Panc1 (cell line): ENCODE data around the gene RAB4A. TPM values are rescaled to one million over a fixed set of nuclear protein-coding genes. Genes with fewer than 3 reads are reported as not detected.

Experiments
- ATAC-seq: fragments of 200-7000 bp; cut with Tn5 transposase; 2 replicates; pipeline ENCODE4 v1.9.1; 2020; ENCODE audit warnings: mild to moderate bottlenecking, moderate library complexity
- BruUV-seq: library from RNA; stranded (reverse); fragments of 400-500 nt; replicated peaks from 2 replicates; lab custom pipeline; 2021; lab: Mats Ljungman, UMichigan
- CTCF ChIA-PET: fragments of 300-600 bp; sonication (Branson Sonifier 250); formaldehyde crosslinking; loops from one replicate; lab custom pipeline; 2022; ENCODE audit warnings: antibody characterized with exemption; lab: Charles Lee
- POLR2A ChIA-PET: fragments of 300-600 bp; sonication (Branson Sonifier 250); formaldehyde crosslinking; loops from one replicate; lab custom pipeline; 2022; ENCODE audit warnings: antibody characterized with exemption; lab: Charles Lee
- DNase-seq: peaks from one replicate; pipeline ENCODE4 v3.0.0-alpha.2; 2010; ENCODE audit warnings: low read depth, low spot score
- H3K27ac ChIP-seq: 2 replicates; pipeline ENCODE4 v1.5.1; 2011; ENCODE audit warnings: mild to moderate bottlenecking, low read length, inconsistent platforms
- H3K27me3 ChIP-seq: fragments of 200-500 bp; sonication (Bioruptor generic); 2 replicates; pipeline ENCODE4 v1.6.0; 2014; ENCODE audit warnings: low read length, inconsistent platforms; ENCODE audit not compliant: control insufficient read depth, insufficient read depth
- H3K36me3 ChIP-seq: fragments of 200-500 bp; sonication (Bioruptor generic); 2 replicates; pipeline ENCODE4 v1.5.1; 2014; ENCODE audit warnings: inconsistent platforms, mild to moderate bottlenecking, low read length, moderate library complexity; ENCODE audit not compliant: control insufficient read depth, insufficient read depth
- H3K4me1 ChIP-seq: 2 replicates; pipeline ENCODE4 v1.5.1; 2011; ENCODE audit warnings: inconsistent platforms, mild to moderate bottlenecking, low read length, moderate library complexity; ENCODE audit not compliant: control insufficient read depth, insufficient read depth
- H3K4me3 ChIP-seq, 2 experiments: 2 replicates each; pipeline ENCODE4 v1.5.1; 2011 to 2012; ENCODE audit warnings: low read depth in 2 of 2, low read length in 2 of 2, mild to moderate bottlenecking in 2 of 2, inconsistent platforms in 1 of 2, moderate library complexity in 1 of 2
- H3K9me3 ChIP-seq: fragments of 200-500 bp; sonication (Bioruptor generic); 2 replicates; pipeline ENCODE4 v1.5.1; 2014; ENCODE audit warnings: low read depth, mild to moderate bottlenecking, inconsistent platforms, low read length, moderate library complexity; ENCODE audit not compliant: control insufficient read depth, insufficient read depth
- CTCF ChIP-seq: fragments of 450-650 bp; IDR thresholded peaks from 2 replicates; pipeline ENCODE4 v1.5.1; 2017; ENCODE audit warnings: mild to moderate bottlenecking
- POLR2AphosphoS5 ChIP-seq: IDR thresholded peaks from 2 replicates; pipeline ENCODE4 v1.6.1; 2012; ENCODE audit warnings: mild to moderate bottlenecking, low read depth, low read length, moderate library complexity
- REST ChIP-seq, 2 experiments: IDR thresholded peaks; 2 replicates each; pipeline ENCODE4 v1.6.1; 2011 to 2012; ENCODE audit warnings: low read depth in 2 of 2, control low read depth in 1 of 2, low read length in 1 of 2, mild to moderate bottlenecking in 1 of 2, moderate library complexity in 1 of 2; ENCODE audit not compliant: insufficient read depth in 1 of 2
- SIN3A ChIP-seq: IDR thresholded peaks from 2 replicates; pipeline ENCODE4 v1.6.1; 2012; ENCODE audit warnings: low read depth, mild to moderate bottlenecking, low read length, moderate library complexity, borderline replicate concordance; ENCODE audit not compliant: insufficient read depth
- TCF7L2 ChIP-seq: IDR thresholded peaks from 2 replicates; pipeline ENCODE4 v1.6.1; 2011; ENCODE audit warnings: mild to moderate bottlenecking, low read depth, low read length, inconsistent platforms
- in situ Hi-C: cut with HindIII; loops from 2 replicates; pipeline ENCODE4 v1.10.0; 2016; ENCODE audit warnings: low sequenced_read_pairs, low pct_unique_long_range_greater_than_20kb
- intact Hi-C: fragments of 100-400 bp; cut with micrococcal nuclease; formaldehyde crosslinking; loops from one replicate; pipeline ENCODE4 v1.10.0; 2022; ENCODE audit not compliant: unreplicated experiment
- total RNA-seq: library from RNA; stranded (reverse); gene quantifications from one replicate; pipeline ENCODE4 v1.2.1, GENCODE V29; 2021; ENCODE audit not compliant: unreplicated experiment

Gene RAB4A
- total RNA-seq, 1 experiment from 2014 or later, result 73.0 TPM

- Histone ChIP-seq H3K36me3 (no peaks in the 10 kb centered on the region), H3K4me3 (no peak overlapping the region), H3K27me3 (no peaks in the 10 kb centered on the region), H3K9me3 (no peaks in the 10 kb centered on the region), H3K27ac (no peak overlapping the region), H3K4me1 (0 out of 2 replicates have a peak, but pooled peaks cover 3% of the 10 kb centered on the region)
- POLR2A ChIA-PET, result interaction anchor here (0.6 kb wide), 1 partner anchor 565 kb away, joined by 3 read pairs; no protein-coding TSS in a partner anchor
- CTCF ChIA-PET, result interaction anchor here (0.8 to 1.8 kb wide), 3 partner anchors 184 to 223 kb away, joined by 4 to 8 read pairs (median 8); no protein-coding TSS in a partner anchor
- ATAC-seq (no peak), DNase-seq (no peak)
- no peak for TF ChIP-seq REST (IDR thresholded peaks at IDR 0.05; ENCODE audit: insufficient read depth in 1 of 2, low read depth in 2 of 2, low read length in 1 of 2)
- TF ChIP-seq TCF7L2, result no peak
- TF ChIP-seq POLR2AphosphoS5, result no peak
- TF ChIP-seq CTCF, result no peak
- TF ChIP-seq SIN3A, result no peak
- in situ Hi-C loops, result no loop called here
- no TSS peak for BruUV-seq
- intact Hi-C loops, result loop anchor here (1.0 to 10.0 kb wide), 3 partner anchors 196 to 256 kb away; no protein-coding TSS in a partner anchor
Observed at GRCh38 chr1:229258757-229259060, 12.2 kb upstream of the RAB4A start.

- no peaks in the 10 kb centered on the region for H3K9me3 ChIP-seq
- in situ Hi-C loops, result no loop called here
- ATAC-seq, result no peak
- CTCF ChIA-PET, result no interaction called here
- H3K27ac ChIP-seq, result no peak overlapping the region
- BruUV-seq, result no TSS peak
- H3K4me3 ChIP-seq, result no peak overlapping the region
- no peaks in the 10 kb centered on the region for H3K36me3 ChIP-seq
- POLR2A ChIA-PET, result interaction anchor here (0.6 kb wide), 1 partner anchor 16 kb away, joined by 6 read pairs; no protein-coding TSS in a partner anchor
- 0 out of 2 replicates have a peak, but pooled peaks cover 3% of the 10 kb centered on the region for H3K4me1 ChIP-seq
- H3K27me3 ChIP-seq, result no peaks in the 10 kb centered on the region
- intact Hi-C loops, result no loop called here
- TF ChIP-seq TCF7L2 (no peak), CTCF (no peak), POLR2AphosphoS5 (no peak)
- no peak for DNase-seq
Observed at GRCh38 chr1:229260297-229260696, 10.6 kb upstream of the RAB4A start.
